HepG2 (cell line): ENCODE data around the gene ACOT13. TPM values are rescaled to one million over a fixed set of nuclear protein-coding genes. Genes with fewer than 3 reads are reported as not detected.

Experiments
- ARNTL ChIP-seq: sonication (generic); formaldehyde crosslinking; IDR thresholded peaks from 2 replicates; pipeline ENCODE4 v1.4.0; 2020; ENCODE audit warnings: mild to moderate bottlenecking, missing genetic modification reagents
- CREBL2 ChIP-seq: sonication (generic); formaldehyde crosslinking; IDR thresholded peaks from 2 replicates; pipeline ENCODE4 v1.8.1; 2023; ENCODE audit warnings: missing genetic modification reagents, mild to moderate bottlenecking, borderline replicate concordance
- HNF1B ChIP-seq: sonication (generic); formaldehyde crosslinking; IDR thresholded peaks from 2 replicates; pipeline ENCODE4 v1.5.1; 2020; ENCODE audit warnings: mild to moderate bottlenecking, moderate library complexity, missing genetic modification reagents
- KDM5A ChIP-seq: fragments of 200-600 bp; sonication (generic); IDR thresholded peaks from 2 replicates; pipeline ENCODE4 v1.7.0; 2018; ENCODE audit warnings: antibody characterized with exemption, mild to moderate bottlenecking, low read length, borderline replicate concordance
- STAG1 ChIP-seq: sonication (generic); formaldehyde crosslinking; IDR thresholded peaks from 2 replicates; pipeline ENCODE4 v1.4.0; 2020; ENCODE audit warnings: missing genetic modification reagents
- ZNF564 ChIP-seq: sonication (generic); formaldehyde crosslinking; IDR thresholded peaks from 2 replicates; pipeline ENCODE4 v1.8.1; 2023; ENCODE audit warnings: mild to moderate bottlenecking, missing genetic modification reagents
- ZNF567 ChIP-seq: sonication (generic); formaldehyde crosslinking; IDR thresholded peaks from 2 replicates; pipeline ENCODE4 v1.8.1; 2023; ENCODE audit warnings: mild to moderate bottlenecking, missing genetic modification reagents, borderline replicate concordance
- ZNF598 ChIP-seq: sonication (generic); formaldehyde crosslinking; IDR thresholded peaks from 2 replicates; pipeline ENCODE4 v1.5.1; 2020; ENCODE audit warnings: mild to moderate bottlenecking, missing genetic modification reagents, borderline replicate concordance
- ZNF629 ChIP-seq: sonication (generic); formaldehyde crosslinking; conservative IDR thresholded peaks from 2 replicates; pipeline ENCODE4 v1.5.0; 2020; ENCODE audit warnings: missing genetic modification reagents
- ZNF747 ChIP-seq: sonication (generic); formaldehyde crosslinking; IDR thresholded peaks from 2 replicates; pipeline ENCODE4 v1.8.1; 2023; ENCODE audit warnings: missing genetic modification reagents, mild to moderate bottlenecking, borderline replicate concordance
- ZNF878 ChIP-seq: sonication (generic); formaldehyde crosslinking; IDR thresholded peaks from 2 replicates; pipeline ENCODE4 v1.8.1; 2023; ENCODE audit warnings: mild to moderate bottlenecking, missing genetic modification reagents, moderate library complexity
- polyA plus RNA-seq, 8 experiments: library from polyadenylated mRNA; depleted of rRNA in 3 of 8; stranded (reverse) in 7 of 8; unstranded in 1 of 8; fragments of >200 nt; fragmentation: Illumina TruSeq in 4 of 8; extraction: Trizol in 4 of 8; gene quantifications; 2 replicates each; pipeline versions ENCODE4 v1.2.1 to v1.2.3, GENCODE V29; 2011 to 2016; ENCODE audit warnings: low read depth in 4 of 8, missing spikeins in 1 of 8, mixed read lengths in 1 of 8; ENCODE audit not compliant: insufficient read depth in 1 of 8
- total RNA-seq, 5 experiments: library from RNA; depleted of rRNA; stranded (reverse); fragments of >200 nt; fragmentation: Illumina TruSeq; extraction: Trizol; gene quantifications; 2 replicates each; pipeline ENCODE4 v1.2.3, GENCODE V29; 2016; ENCODE audit warnings: low read depth in 1 of 5
- TF ChIP-seq, protein P1 (sequence below): sonication (generic); formaldehyde crosslinking; IDR thresholded peaks from 2 replicates; pipeline ENCODE4 v1.4.0; 2020; ENCODE audit warnings: missing genetic modification reagents
- TF ChIP-seq, protein P2 (sequence below): sonication (generic); formaldehyde crosslinking; IDR thresholded peaks from 2 replicates; pipeline ENCODE4 v1.4.0; 2020; ENCODE audit warnings: missing genetic modification reagents

The ACOT13 gene
- total and polyA plus RNA-seq, 2 of the 13 experiments (the other 11 are each of a cell fraction or from before 2014, with no cell fraction given) = 31.5 to 45.1 TPM

- TF ChIP-seq, protein P1, sequence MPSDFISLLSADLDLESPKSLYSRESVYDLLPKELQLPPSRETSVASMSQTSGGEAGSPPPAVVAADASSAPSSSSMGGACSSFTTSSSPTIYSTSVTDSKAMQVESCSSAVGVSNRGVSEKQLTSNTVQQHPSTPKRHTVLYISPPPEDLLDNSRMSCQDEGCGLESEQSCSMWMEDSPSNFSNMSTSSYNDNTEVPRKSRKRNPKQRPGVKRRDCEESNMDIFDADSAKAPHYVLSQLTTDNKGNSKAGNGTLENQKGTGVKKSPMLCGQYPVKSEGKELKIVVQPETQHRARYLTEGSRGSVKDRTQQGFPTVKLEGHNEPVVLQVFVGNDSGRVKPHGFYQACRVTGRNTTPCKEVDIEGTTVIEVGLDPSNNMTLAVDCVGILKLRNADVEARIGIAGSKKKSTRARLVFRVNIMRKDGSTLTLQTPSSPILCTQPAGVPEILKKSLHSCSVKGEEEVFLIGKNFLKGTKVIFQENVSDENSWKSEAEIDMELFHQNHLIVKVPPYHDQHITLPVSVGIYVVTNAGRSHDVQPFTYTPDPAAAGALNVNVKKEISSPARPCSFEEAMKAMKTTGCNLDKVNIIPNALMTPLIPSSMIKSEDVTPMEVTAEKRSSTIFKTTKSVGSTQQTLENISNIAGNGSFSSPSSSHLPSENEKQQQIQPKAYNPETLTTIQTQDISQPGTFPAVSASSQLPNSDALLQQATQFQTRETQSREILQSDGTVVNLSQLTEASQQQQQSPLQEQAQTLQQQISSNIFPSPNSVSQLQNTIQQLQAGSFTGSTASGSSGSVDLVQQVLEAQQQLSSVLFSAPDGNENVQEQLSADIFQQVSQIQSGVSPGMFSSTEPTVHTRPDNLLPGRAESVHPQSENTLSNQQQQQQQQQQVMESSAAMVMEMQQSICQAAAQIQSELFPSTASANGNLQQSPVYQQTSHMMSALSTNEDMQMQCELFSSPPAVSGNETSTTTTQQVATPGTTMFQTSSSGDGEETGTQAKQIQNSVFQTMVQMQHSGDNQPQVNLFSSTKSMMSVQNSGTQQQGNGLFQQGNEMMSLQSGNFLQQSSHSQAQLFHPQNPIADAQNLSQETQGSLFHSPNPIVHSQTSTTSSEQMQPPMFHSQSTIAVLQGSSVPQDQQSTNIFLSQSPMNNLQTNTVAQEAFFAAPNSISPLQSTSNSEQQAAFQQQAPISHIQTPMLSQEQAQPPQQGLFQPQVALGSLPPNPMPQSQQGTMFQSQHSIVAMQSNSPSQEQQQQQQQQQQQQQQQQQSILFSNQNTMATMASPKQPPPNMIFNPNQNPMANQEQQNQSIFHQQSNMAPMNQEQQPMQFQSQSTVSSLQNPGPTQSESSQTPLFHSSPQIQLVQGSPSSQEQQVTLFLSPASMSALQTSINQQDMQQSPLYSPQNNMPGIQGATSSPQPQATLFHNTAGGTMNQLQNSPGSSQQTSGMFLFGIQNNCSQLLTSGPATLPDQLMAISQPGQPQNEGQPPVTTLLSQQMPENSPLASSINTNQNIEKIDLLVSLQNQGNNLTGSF (CRISPR knock-in tag) = peak; percentile 15; the same call in 1 of the 2 replicates
- TF ChIP-seq CREBL2 (CRISPR knock-in tag) (0 out of 2 replicates have a peak, but pooled peaks have one; percentile 30), ZNF564 (CRISPR knock-in tag) (peak; percentile 60), STAG1 (0 out of 2 replicates have a peak, but pooled peaks have one; percentile 24), ZNF747 (CRISPR knock-in tag) (peak; percentile 59; the same call in 1 of the 2 replicates), ZNF598 (CRISPR knock-in tag) (peak; percentile 85; the same call in 1 of the 2 replicates), ZNF567 (CRISPR knock-in tag) (0 out of 2 replicates have a peak, but pooled peaks have one; percentile 53), ZNF629 (CRISPR knock-in tag) (no peak), KDM5A (peak; percentile 81), ARNTL (CRISPR knock-in tag) (peak; percentile 13; the same call in 1 of the 2 replicates), HNF1B (CRISPR knock-in tag) (peak; percentile 11; the same call in 1 of the 2 replicates), ZNF878 (peak; percentile 85; the same call in 1 of the 2 replicates)
- TF ChIP-seq, protein P2, sequence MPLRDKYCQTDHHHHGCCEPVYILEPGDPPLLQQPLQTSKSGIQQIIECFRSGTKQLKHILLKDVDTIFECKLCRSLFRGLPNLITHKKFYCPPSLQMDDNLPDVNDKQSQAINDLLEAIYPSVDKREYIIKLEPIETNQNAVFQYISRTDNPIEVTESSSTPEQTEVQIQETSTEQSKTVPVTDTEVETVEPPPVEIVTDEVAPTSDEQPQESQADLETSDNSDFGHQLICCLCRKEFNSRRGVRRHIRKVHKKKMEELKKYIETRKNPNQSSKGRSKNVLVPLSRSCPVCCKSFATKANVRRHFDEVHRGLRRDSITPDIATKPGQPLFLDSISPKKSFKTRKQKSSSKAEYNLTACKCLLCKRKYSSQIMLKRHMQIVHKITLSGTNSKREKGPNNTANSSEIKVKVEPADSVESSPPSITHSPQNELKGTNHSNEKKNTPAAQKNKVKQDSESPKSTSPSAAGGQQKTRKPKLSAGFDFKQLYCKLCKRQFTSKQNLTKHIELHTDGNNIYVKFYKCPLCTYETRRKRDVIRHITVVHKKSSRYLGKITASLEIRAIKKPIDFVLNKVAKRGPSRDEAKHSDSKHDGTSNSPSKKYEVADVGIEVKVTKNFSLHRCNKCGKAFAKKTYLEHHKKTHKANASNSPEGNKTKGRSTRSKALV = peak; percentile 49; the same call in 1 of the 2 replicates
Measured at GRCh38 chr6:24666097-24666640, 708 bp upstream of the ACOT13 start (continued).
